Effector memory CD8-positive, alpha-beta T cell (primary cell): Measurements from ENCODE around the gene NECAB3.

Experiments
- ATAC-seq: fragments of 150-1000 bp; cut with Tn5 transposase; replicated peaks from 2 replicates; pipeline ENCODE4 v1.10.0; 2021; ENCODE audit warnings: mild to moderate bottlenecking, moderate library complexity
- DNase-seq, 3 experiments: peaks; one replicate each; pipeline ENCODE4 v3.0.0; 2021
- H3K27ac Mint-ChIP-seq, 2 donors: one replicate each; pipeline ENCODE4 v1.8.0; 2022; ENCODE audit warnings: mild to moderate bottlenecking in 2 of 2, mixed read lengths in 2 of 2, moderate library complexity in 2 of 2
- H3K27me3 Mint-ChIP-seq, 2 donors: one replicate each; pipeline ENCODE4 v1.8.0; 2022; ENCODE audit warnings: mixed read lengths in 2 of 2
- H3K36me3 Mint-ChIP-seq: one replicate; pipeline ENCODE4 v1.8.0; 2022; ENCODE audit warnings: mild to moderate bottlenecking, moderate library complexity, mixed read lengths; ENCODE audit not compliant: insufficient read depth
- H3K4me1 Mint-ChIP-seq, 2 donors: one replicate each; pipeline ENCODE4 v1.8.0; 2022; ENCODE audit warnings: low read depth in 2 of 2, mixed read lengths in 2 of 2
- H3K4me3 Mint-ChIP-seq, 2 donors: one replicate each; pipeline ENCODE4 v1.8.0; 2022; ENCODE audit warnings: mild to moderate bottlenecking in 2 of 2, mixed read lengths in 2 of 2, moderate library complexity in 2 of 2
- H3K9me3 Mint-ChIP-seq, 2 donors: one replicate each; pipeline ENCODE4 v1.8.0; 2022; ENCODE audit warnings: mixed read lengths in 2 of 2

NECAB3 gene

DNA sequence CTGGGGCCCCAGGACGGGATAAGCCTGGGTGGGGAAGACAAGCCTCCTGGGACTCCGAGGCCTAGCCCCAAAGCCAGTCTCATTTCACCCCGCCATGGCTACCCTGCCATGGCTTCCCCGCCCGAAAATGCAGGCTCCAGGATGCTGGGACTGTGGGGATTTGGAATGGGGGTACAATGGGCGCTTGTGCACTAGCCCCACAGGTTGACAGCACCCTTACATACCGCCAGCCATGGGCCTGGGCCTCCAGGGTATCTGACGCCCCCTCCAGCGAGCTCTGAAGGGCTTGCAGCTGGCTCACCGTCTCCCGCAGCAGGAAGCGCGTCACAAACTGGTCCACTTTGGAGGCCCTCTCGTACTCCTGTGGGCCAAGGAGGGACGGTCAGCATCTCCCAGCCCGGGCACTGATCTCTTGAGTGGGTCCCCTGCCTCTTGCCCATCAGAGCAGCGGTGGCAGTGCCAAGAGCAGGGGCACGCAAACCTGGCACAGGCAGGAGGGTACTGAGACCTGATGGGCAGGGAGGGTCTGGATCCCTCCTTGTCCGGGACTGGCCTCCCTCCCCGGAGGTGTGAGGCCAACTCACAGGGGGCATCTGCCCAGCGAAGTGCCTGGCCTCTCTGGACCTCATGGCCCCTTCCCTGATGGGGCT, 14.1 kb downstream of the NECAB3 start:
- no peak overlapping the region for H3K27ac Mint-ChIP-seq
- no peak for ATAC-seq
- H3K4me1 Mint-ChIP-seq: peaks cover 15 to 17% of the 10 kb centered on the region in 2 donors
- no peaks in the 10 kb centered on the region for H3K27me3 Mint-ChIP-seq
- no peak overlapping the region for H3K4me3 Mint-ChIP-seq
- DNase-seq: no peak
- H3K36me3 Mint-ChIP-seq: no peaks in the 10 kb centered on the region
- H3K9me3 Mint-ChIP-seq: no peaks in the 10 kb centered on the region

DNA sequence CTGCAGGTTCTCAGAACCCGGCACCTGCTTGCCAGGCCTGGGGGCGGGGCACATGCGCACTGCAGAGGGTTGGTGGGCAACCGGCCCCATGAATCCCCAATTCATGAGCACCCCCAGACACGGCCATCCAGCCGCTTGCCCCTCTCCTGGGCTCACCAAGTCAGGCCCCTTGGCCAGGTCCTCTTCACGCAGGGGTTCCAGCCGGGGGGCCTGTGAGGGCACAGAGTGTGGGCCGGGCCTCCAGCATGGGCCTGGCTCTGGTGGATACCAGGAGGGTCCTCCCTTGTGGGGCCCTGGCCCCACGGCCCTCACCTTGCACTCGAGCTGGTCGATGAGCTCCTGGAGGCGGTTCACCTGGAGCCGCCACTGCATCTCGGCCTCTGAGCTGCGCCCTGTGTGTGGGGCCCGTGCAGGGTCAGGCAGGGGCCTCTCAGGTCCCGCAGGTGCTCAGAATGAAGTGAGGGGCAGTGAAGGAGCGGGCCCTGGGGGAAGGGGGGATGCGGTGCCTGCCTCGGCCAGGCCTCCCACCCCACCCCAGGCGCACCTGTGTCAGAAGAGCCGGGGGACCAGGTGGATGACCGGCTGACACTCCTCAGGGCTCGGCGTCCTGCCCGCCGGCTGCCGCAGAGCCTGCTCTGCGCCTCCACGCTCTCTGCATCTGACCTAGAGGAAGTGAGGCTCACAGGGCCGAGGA, 14.7 kb downstream of the NECAB3 start:
- no peaks in the 10 kb centered on the region for H3K36me3 Mint-ChIP-seq
- peaks cover 8 to 10% of the 10 kb centered on the region in 2 donors for H3K4me1 Mint-ChIP-seq
- H3K9me3 Mint-ChIP-seq: no peaks in the 10 kb centered on the region
- H3K4me3 Mint-ChIP-seq: no peak overlapping the region
- ATAC-seq (no peak), DNase-seq (no peak)
- H3K27ac Mint-ChIP-seq: no peak overlapping the region
- H3K27me3 Mint-ChIP-seq: no peaks in the 10 kb centered on the region

DNA sequence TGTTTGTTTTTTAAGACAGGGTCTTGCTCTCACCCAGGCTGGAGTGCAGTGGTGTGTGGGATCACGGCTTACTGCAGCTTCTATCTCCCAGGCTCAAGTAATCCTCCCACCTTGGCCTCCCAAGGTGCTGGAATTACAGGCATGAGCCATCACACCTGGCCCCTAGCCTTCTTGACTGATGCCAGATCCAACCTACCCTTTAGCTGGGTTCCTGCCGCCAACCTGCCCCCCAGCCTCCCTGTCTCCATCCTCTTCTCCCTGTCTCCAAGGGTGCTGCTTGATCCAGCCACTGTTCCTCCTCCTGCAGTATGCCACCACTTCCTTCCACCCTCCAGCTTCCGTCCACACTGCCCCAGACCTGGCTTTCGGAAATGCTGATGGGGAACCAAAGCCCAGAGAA, 15.3 kb downstream of the NECAB3 start:
- no peaks in the 10 kb centered on the region for H3K36me3 Mint-ChIP-seq
- ATAC-seq: no peak
- peaks cover 6% of the 10 kb centered on the region in 2 donors for H3K4me1 Mint-ChIP-seq
- no peaks in the 10 kb centered on the region for H3K27me3 Mint-ChIP-seq
- H3K4me3 Mint-ChIP-seq: no peak overlapping the region
- no peak overlapping the region for H3K27ac Mint-ChIP-seq
- no peaks in the 10 kb centered on the region for H3K9me3 Mint-ChIP-seq
- no peak for DNase-seq

DNA sequence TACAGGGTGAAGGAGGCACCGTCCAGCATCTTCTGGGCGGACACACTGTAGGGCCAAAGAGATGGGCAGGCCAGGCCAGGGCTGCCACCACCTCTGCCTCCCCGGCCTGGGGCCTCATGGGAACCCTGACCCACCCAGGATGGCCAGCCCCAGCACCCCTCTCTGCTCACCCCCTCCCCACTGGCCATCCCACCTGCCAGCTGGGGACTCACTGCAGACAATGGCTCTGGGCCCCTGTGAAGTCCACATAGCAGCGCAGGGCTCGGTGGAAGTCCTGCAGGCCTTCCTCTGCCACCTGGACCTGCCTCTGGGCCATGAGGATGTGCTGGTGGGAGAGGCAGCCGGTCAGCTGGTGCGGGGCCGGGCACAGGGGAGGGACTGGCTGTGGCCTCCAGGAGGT, 15.7 kb downstream of the NECAB3 start:
- ATAC-seq (no peak), DNase-seq (no peak)
- Mint-ChIP-seq H3K9me3 (no peaks in the 10 kb centered on the region), H3K36me3 (no peaks in the 10 kb centered on the region), H3K27me3 (no peaks in the 10 kb centered on the region), H3K27ac (no peak overlapping the region), H3K4me3 (no peak overlapping the region), H3K4me1 (peaks cover 6 to 7% of the 10 kb centered on the region in 2 donors)

DNA sequence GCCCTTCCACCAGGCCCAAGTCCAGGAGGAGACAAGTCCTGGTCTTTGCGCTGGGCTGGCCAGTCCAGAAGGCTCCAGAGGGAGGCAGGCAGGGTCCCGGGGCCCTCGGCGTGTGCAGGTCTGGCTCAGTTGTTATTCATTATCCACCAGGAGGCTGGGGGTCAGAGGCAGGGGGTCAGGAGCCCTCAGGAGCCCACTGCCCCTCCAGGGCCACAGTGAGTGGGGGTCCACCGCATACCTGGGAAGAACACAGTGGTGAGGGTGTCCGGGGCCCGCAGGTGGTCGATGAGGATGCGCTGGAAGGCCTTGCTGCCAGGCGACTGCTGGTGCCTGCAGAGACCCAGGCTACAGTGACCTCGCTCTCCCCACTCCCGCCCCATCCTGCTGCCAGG, 16.5 kb downstream of the NECAB3 start:
- ATAC-seq: no peak
- no peak overlapping the region for H3K4me3 Mint-ChIP-seq
- no peaks in the 10 kb centered on the region for H3K9me3 Mint-ChIP-seq
- no peaks in the 10 kb centered on the region for H3K36me3 Mint-ChIP-seq
- peaks cover 7 to 9% of the 10 kb centered on the region in 2 donors for H3K4me1 Mint-ChIP-seq
- no peak overlapping the region for H3K27ac Mint-ChIP-seq
- no peak for DNase-seq
- H3K27me3 Mint-ChIP-seq: no peaks in the 10 kb centered on the region

DNA sequence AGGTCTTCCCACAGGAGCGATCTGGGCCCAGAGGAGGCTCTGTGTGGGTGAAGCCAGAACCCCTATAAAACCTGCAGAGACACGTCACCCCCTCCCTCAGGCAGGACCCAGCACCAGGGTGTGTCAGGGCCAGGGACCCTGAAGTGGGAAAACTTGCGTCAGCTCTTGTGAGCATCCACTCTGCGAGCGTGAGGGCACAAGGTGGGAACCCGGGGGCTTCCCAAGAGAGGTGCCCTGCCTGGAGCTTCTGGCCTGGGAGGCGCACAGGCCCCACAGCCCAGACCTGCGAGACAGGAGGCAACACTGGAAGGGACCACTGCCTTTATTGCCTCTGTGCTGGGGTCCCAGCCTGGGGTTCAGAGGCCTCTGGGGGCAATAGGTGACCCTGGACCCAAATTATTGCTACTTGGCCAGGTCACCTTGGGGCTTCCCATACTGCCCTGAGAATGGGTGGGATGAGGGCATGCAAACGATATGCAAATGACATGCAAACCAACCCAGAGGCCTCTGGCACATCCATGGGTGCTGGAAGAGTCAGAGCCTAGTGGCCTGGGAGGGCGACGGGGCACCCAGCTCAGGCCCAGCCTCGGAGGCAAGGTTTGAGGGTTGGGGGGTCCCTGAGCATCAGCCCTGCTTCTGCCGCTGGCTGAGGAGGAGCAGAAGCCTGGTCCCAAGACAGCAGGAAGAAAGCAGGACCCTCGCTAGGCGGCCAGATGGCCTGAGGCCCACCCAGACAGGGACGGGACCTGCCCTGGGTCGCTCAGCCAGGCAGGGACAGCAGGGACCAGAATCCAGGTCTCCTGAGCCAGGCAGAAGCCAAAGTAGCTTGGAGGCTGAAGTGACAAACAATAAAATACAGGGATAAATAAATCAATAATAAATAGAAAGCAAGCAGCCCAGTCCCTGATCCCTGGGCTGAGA, 17.2 kb downstream of the NECAB3 start:
- Mint-ChIP-seq H3K27me3 (no peaks in the 10 kb centered on the region), H3K4me1 (peaks cover 6 to 7% of the 10 kb centered on the region in 2 donors), H3K36me3 (no peaks in the 10 kb centered on the region), H3K4me3 (no peak overlapping the region), H3K9me3 (no peaks in the 10 kb centered on the region), H3K27ac (no peak overlapping the region)
- ATAC-seq (no peak), DNase-seq (no peak)

DNA sequence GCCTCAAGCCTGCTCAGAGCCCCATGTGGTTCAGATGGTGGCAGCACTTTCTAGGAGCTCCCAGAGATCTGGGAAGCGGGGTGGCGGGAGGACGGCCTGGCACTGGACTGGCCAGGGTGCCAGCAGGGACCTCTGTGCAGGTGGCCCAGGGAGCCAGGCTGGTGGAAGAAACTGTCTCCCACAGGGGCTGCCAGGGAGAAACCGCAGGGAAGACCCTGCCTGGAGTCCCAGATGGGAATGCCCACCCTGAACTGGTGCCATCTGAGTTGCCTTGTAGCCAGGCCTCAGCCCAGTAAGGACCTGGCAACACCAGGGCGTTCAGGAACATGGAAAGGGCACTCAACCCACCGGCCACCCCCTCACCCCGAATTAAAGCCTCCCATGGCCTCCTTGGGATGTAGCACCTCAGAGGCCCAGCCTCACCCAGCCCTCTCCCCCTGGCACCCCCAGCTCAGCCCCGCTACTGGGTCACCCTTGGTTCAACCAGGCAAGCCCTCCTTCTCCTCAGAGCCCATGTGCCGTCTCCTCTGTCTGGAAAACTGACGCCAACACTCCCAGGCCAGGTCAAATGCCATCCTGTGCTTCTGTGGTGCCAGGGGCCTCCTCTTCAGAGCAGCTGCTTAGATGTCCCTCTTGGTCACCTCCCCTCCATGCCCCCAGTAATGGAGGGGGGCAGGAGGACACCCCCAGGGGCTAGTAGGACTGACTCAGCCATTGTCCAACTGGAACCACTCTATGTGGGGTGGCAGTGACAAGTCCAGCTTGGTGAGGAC, 18.0 kb downstream of the NECAB3 start:
- ATAC-seq (no peak), DNase-seq (no peak)
- Mint-ChIP-seq H3K27ac (no peak overlapping the region), H3K9me3 (no peaks in the 10 kb centered on the region), H3K36me3 (no peaks in the 10 kb centered on the region), H3K27me3 (no peaks in the 10 kb centered on the region), H3K4me3 (no peak overlapping the region), H3K4me1 (peaks cover 6 to 7% of the 10 kb centered on the region in 2 donors)

DNA sequence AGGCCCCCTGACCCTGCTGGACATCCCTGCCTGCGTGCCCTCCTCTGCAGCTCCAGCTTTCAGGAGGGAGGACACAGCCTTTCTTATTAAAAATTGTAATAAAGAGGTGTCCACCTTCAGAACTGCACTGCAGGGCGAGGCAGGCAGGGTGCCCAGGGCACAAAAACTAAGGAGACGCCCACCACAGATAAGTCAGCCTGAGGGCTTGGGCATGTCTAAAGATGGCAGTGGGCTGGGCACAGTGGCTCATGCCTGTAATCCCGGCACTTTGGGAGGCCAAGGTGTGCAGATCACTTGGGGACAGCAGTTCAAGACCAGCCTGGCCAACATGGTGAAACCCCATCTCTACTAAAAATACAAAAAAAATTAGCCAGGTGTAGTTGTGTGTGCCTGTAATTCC, 19.1 kb downstream of the NECAB3 start:
- Mint-ChIP-seq H3K9me3 (no peaks in the 10 kb centered on the region), H3K36me3 (no peaks in the 10 kb centered on the region), H3K4me1 (peaks cover 6 to 7% of the 10 kb centered on the region in 2 donors), H3K4me3 (no peak overlapping the region), H3K27me3 (no peaks in the 10 kb centered on the region), H3K27ac (no peak overlapping the region)
- DNase-seq (no peak), ATAC-seq (no peak)

DNA sequence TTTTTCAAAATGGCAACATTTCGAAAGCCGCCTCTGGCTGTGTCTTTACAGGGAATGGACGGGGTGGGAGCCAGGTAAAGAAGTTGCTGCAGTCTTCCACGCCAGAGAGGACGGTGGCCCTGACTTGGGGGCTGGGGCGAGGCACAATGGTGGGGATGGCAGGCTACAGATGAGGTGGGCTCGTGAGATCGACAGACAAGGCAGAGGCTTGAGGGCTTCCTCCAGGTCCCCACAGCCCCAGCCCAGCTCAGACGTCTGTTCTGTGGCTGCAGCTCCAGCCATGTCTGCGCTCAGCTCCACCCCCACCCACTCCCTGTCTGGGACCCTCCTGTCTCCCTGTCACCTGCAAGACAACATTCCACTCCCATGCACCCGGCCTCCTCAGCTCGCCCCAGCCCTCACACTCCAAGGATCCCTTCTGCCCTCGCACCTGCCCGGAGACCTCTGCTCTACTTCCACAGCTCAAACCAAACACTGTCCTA, 19.5 kb downstream of the NECAB3 start:
- H3K27ac Mint-ChIP-seq: no peak overlapping the region
- no peak overlapping the region for H3K4me3 Mint-ChIP-seq
- DNase-seq (no peak), ATAC-seq (no peak)
- H3K9me3 Mint-ChIP-seq: no peaks in the 10 kb centered on the region
- H3K27me3 Mint-ChIP-seq: no peaks in the 10 kb centered on the region
- H3K4me1 Mint-ChIP-seq: peaks cover 6 to 7% of the 10 kb centered on the region in 2 donors
- H3K36me3 Mint-ChIP-seq: no peaks in the 10 kb centered on the region

DNA sequence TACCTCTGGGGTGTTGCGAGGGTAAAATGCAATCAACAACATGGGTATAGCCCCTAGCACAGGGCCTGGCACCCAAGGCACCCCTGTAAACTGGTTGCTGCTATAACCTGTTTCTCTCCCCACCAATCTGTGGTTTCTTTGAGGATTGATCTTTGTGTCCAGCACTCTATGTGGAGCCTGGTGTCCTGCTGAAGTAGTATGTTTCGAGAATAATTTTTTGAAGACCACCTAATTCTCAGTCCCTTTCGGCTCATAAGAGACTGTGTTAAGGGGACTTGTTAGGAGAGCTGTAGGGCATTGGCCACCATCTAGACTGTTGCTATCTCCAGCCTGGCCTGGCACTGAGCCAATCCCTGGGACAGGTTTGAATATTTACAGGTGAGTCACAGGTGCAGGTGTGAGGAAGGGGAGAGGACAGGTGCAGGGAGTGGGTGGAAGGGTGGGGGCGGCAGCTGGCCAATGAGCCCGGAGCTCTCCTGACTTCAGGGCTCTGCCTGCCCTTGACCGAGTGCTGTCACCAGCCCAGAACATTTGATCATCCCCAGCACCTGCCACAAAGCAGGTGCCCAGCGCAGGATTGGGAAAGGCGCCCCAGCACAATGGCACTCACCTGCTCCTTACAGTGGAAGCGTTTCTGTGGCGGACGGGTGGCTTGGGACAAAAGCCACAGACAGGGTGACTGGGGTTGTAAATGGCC, 20.2 kb downstream of the NECAB3 start:
- H3K27me3 Mint-ChIP-seq: no peaks in the 10 kb centered on the region
- H3K4me3 Mint-ChIP-seq: no peak overlapping the region
- H3K27ac Mint-ChIP-seq: no peak overlapping the region
- no peak for ATAC-seq
- peaks cover 6 to 7% of the 10 kb centered on the region in 2 donors for H3K4me1 Mint-ChIP-seq
- no peaks in the 10 kb centered on the region for H3K9me3 Mint-ChIP-seq
- no peak for DNase-seq
- H3K36me3 Mint-ChIP-seq: no peaks in the 10 kb centered on the region

DNA sequence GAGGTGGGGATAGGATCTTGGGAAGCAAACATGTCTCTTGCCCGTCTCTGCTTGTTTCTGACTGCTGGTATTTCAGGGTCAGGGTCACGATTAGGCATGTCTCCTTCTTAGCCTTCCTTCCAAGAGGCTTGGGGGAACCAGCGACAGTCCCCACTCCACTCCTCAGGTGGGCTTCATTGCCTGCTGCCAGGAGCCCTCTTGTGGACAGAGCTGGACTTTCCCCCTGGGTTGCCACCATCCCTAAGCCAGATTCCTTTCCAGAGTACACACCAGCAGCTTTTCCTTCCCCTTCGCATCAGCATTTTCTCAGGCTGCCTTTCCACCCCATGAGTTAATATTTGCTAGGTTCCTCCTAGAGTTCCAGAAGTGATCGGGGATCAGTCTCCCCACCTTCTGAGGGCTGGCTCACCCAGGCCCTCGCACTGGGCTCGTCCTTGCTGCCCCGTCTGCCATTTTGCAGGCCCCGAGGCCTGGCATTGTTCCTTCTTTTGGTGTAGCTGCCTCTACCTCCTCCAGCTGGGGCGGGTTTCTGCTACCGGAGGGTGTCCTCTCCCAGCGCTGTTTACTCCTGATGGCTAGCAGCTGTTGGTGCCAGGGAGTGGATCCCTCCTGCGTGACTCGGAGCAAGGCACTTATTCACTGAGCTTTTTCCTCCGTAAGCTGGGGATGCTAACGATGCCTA, 20.9 kb downstream of the NECAB3 start:
- H3K4me1 Mint-ChIP-seq: peaks cover 6 to 7% of the 10 kb centered on the region in 2 donors
- H3K27me3 Mint-ChIP-seq: no peaks in the 10 kb centered on the region
- peak overlapping the region in 1 of 2 donors; percentile 44 for H3K27ac Mint-ChIP-seq
- peak; percentile 74 for ATAC-seq
- no peak overlapping the region for H3K4me3 Mint-ChIP-seq
- no peaks in the 10 kb centered on the region for H3K9me3 Mint-ChIP-seq
- peak; percentile 21 to 51 (median 33) for DNase-seq
- H3K36me3 Mint-ChIP-seq: no peaks in the 10 kb centered on the region

DNA sequence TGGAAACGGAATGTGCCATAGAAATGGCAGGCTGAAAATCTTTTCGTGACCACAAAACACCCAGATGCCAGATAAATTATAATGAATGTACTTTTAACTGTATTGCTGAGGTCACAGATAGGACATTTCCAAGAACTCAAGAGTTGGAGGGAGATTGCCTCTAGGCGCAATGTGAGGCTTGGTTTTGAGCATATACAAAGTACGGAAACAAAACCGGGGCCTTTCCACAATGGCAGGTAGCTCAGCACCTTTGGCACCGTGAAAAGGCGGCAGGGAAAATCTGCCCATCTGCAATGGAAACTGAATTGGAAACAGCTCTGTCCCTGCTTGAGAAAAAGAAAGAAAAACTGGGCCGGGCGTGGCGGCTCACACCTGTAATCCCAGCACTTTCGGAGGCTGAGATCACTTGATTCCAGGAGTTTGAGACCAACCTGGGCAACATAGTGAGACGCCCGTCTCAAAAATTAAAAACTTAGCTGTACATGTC, 22.6 kb downstream of the NECAB3 start:
- DNase-seq: no peak
- H3K4me3 Mint-ChIP-seq: no peak overlapping the region

More for the DNA sequence above, 22.6 kb downstream of the NECAB3 start:
- no peaks in the 10 kb centered on the region for H3K9me3 Mint-ChIP-seq
- H3K4me1 Mint-ChIP-seq: peaks cover 14 to 16% of the 10 kb centered on the region in 2 donors
- no peak for ATAC-seq
- peak overlapping the region in 1 of 2 donors; percentile 17 for H3K27ac Mint-ChIP-seq
- no peaks in the 10 kb centered on the region for H3K27me3 Mint-ChIP-seq
- peaks cover 2% of the 10 kb centered on the region for H3K36me3 Mint-ChIP-seq
